22Rv1 (cell line): Measurements from ENCODE around the gene NOX5.

Source experiments
- ZFX ChIP-seq: fragments of 450-650 bp; IDR thresholded peaks from 2 replicates; pipeline ENCODE4 v1.6.1; 2017; ENCODE audit warnings: antibody characterized with exemption, borderline replicate concordance
- TF ChIP-seq, protein P1 (sequence below): fragments of 450-650 bp; IDR thresholded peaks from 2 replicates; pipeline ENCODE4 v1.5.1; 2017; ENCODE audit warnings: mild to moderate bottlenecking

- TF ChIP-seq, protein P1, sequence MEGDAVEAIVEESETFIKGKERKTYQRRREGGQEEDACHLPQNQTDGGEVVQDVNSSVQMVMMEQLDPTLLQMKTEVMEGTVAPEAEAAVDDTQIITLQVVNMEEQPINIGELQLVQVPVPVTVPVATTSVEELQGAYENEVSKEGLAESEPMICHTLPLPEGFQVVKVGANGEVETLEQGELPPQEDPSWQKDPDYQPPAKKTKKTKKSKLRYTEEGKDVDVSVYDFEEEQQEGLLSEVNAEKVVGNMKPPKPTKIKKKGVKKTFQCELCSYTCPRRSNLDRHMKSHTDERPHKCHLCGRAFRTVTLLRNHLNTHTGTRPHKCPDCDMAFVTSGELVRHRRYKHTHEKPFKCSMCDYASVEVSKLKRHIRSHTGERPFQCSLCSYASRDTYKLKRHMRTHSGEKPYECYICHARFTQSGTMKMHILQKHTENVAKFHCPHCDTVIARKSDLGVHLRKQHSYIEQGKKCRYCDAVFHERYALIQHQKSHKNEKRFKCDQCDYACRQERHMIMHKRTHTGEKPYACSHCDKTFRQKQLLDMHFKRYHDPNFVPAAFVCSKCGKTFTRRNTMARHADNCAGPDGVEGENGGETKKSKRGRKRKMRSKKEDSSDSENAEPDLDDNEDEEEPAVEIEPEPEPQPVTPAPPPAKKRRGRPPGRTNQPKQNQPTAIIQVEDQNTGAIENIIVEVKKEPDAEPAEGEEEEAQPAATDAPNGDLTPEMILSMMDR: no peak
- no peak for TF ChIP-seq ZFX
Observed at GRCh38 chr15:69093127-69093526, 78.6 kb downstream of the NOX5 start.
